Hypothalamus (tissue), 51 donors: ENCODE data around the gene NDUFA5.
"Not testable (repeated sequence)": the region's sequence is repeated elsewhere in the genome, so short reads cannot be mapped to it uniquely, and the experiment has no call there.

Source experiments
- DNase-seq, 51 donors: peaks; one replicate each; lab custom pipeline; 2025; lab: John Stamatoyannopoulos, UW

The NDUFA5 gene

GRCh38 chr7:123526533-123526932 is 31.1 kb downstream of the NDUFA5 start:
- not testable (repeated sequence) for DNase-seq

DNA sequence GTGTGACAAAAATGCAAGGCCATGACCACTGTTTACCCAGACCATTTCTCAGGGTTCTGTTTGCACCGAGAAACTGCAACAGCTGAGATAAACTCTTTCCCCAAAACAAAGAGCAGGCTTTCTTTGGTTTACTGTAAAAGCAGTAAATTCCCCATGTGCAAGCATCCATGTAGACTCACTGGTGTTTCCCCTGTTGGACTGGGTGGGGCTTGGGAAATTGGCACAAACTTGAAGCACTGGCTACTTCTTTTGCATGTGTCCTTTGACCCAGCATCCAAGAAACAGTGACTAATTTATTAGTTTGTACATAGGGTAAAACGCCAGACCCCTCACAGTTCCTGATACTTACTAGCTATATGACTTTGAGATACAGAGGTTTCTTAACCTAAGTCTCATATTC is 35.6 kb downstream of the NDUFA5 start:
- DNase-seq = no peak

DNA sequence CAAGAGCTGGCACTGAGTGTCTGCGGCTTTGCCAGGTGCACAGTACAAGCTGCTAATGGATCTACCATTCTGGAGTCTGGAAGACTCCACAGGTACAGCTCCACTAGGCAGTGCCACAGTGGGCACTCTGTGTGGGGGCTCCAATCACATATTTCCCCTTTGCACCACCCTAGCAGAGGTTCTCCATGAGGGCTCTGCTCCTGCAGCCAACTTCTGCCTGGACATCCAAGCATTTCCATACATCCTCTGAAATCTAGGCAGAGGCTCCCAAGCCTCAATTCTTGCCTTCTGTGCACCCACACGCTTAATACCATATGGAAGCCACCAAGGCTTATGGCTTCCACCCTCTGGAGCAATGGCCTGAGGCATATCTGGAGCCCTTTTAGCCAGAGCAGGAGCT is 52.4 kb downstream of the NDUFA5 start:
- DNase-seq = no peak

DNA sequence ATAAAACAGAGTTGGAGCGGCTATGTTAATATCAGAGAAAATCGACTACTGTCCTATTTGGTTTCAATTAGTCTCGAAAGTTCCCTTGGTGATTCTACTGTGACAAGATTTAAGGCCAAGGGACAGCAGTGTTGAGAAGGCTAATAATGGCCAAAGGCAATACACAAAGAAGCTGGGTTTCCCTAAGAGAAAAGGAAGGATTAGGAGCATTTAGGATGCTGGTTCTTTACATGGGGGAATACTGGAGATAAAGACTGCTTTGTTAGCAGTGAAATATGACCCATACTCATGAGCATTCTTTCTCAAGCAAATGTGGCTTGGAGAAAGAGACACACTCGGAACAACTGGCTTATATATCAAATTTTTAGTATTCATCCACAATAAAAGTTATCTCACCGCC is 55.4 kb downstream of the NDUFA5 start:
- DNase-seq = no peak

DNA sequence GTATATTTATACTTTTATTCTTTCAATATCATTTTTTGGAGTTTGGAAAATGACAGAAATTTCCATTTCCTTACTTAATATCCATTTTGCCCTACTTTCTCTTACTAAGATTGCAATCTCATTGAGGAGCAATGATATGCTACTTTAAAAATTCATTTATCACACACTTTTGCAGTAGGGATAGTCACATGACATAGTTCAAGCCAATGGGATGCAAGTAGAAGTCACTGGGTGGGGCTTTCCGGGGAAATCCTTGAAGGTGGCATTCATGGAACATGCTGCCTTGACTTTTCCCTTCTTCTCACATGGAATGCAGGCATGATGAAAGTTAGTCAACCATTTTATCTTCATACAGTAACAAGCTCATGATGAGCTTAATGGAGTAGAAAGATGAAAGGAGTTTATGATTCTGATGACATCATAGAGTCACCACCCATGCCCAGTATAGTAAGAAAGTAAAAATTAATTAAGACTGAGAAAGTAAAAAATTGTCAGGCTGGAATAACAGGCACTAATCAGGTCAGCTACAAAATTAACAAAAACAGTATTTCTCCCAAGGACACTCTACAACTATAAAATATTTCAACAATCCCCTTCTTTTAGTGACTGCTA is 56.6 kb downstream of the NDUFA5 start:
- DNase-seq = no peak

GRCh38 chr7:123499211-123499970 is 58.2 kb downstream of the NDUFA5 start:
- DNase-seq = no peak

DNA sequence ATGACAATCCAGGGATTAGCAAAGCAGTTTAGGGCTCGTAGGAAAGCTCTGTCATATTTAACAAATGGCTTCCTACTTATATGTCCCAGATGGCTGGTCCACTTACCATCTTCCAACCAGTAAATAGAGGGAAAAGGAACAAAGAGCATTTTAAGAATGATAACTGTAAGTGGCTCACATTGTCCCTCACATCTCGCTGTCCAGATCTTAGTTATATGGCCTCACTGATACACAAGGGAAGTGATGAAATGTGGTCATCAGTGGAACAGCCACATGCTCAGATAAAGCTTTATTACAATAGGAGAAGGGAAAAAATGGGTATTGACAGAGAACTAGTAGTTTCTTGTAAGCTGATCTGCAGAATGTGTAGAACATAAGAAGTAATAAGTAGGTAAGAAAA is 59.0 kb downstream of the NDUFA5 start:
- DNase-seq = no peak

GRCh38 chr7:123498031-123498430 is 59.6 kb downstream of the NDUFA5 start:
- DNase-seq = no peak

GRCh38 chr7:123494193-123494796 is 63.3 kb downstream of the NDUFA5 start:
- DNase-seq = peak in 1 of 51 donors; percentile 0

DNA sequence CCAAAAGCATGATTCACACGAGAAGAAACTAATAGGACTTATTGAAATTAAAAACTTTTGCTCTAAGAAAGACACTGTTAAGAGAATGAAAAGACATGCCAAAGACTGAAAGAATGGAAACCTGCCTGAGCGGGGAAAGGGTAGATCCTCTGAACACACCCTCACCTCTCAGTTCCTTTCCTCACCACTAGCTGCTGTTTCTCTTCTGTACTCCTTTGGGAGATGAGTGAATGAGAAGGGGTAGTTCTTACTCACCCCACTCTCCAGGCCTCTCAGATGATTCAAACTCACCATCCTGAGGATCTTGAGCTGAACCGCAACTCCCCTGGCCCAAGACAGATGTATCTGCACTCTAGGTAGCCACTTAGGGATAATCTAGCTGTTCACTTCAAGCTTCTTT is 65.1 kb downstream of the NDUFA5 start:
- DNase-seq = no peak
